GM18858 (cell line): ENCODE measurements around the gene SERPINA4.

Experiments
- ATAC-seq: cut with Tn5 transposase; IDR thresholded peaks from one replicate; pipeline ENCODE4 v1.9.1; 2021; ENCODE audit not compliant: unreplicated experiment

The SERPINA4 gene

DNA sequence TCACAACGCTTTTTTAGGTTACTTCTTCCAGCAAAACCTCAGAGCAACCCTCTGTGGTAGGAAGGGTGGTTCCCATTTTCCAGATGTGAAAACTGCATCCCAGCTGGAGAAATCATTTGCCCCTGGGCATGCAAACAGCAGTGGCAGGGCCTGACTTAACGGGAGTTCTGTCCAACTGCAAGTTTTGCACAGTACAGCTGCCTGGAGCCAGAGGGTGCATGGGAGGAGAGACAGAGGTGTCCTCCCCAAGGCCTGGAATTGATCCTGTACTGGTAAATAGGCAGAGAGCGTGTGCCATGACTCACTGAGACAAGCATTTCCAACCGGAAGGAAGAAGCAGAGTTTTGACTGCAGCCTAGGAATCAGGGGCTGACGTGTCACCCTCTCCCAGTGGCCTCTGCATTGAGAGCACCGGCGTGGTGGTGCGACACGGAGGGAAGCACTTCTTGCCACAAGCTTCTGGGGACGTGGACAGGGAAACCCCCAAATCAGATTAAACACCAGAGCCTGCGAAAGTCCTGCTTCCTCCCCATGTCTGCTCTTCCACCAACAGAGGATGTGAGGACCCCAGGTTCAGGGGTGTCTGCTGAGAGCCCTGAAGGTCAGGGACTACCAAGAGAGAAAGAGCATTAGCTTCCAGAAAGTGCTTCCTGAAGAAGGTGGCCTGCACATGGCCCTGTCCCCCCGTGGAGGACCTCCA, 19.0 kb upstream of the SERPINA4 start:
- no peak for ATAC-seq

DNA sequence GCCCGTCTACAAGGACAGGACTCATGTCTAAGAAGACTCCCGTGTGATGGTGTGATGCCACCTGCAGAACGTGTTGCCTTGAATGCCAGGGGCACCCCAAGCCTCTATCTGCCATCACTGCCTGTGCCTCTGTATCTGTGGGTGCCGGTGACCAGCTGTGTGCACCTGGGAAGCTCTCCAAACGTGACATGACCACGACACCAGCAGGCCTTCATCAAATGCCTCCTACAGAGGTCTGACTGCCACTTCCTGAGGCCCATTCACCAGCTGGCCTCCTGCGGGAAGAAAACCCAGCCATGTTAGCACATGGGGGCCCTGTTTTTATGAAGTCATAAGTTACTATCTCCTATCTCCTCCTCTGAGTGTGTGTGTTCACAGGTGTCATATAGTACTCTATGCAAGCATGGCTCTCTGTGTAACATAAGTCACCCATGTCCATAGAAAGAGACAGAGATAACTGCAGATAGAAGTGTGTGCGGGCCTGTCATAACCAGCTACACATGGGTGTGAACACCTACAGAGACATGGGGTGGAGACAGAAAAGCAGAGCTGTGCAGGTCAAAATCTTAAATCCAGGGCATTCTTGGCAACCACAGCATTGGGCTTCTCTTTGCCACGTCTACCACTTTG, 18.3 kb upstream of the SERPINA4 start:
- ATAC-seq: no peak

DNA sequence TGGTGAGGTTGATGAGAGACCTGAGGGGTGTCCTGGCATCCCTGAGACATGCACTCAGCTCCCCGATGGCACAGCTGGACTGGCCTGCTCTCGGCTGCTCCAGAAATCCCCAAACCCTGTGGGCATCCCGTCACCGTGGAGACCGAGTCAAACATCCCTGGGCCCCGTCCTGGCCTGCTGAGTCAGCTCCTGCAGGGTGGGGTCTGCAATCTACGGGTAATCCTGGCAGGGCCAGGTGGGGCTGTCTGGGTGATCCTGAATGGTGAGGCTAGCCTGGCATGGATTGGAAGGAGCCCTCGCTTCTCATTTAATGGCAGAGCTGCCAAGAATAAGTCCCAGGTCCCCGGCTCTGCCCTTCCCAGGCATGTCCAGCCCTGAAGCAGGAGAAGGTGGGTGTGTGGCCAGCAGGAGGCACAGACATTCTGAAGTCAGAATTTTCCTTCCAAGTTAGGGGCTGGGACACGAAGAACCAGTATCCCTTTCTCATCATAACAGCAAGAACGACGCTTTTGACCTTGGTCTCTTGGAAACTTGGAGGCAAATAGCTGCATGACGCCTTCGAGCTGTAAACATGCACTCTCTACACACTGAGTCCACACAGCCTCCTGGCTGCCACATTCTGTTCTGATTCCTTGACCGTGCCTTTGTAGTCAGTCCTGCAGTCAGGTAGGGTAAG, 17.7 kb upstream of the SERPINA4 start:
- ATAC-seq: no peak

DNA sequence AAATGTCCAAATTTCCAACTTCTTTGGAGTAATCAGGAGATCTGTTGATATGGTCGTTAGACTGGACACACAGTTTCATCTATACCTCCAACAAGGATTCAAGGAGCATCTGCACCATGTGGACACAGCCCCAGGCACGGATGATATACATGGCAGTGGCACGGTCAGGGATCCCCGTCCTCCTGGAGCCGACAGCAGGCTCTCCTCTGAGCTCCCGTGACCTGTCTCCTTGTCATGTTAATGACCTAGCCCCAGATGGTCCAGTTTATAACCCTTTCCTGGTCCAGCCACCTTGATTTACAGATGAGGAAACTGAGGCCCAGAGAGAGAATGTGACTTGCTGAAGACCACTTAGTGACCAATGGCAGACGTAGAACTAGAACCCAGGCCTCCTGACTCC, 16.5 kb upstream of the SERPINA4 start:
- no peak for ATAC-seq

DNA sequence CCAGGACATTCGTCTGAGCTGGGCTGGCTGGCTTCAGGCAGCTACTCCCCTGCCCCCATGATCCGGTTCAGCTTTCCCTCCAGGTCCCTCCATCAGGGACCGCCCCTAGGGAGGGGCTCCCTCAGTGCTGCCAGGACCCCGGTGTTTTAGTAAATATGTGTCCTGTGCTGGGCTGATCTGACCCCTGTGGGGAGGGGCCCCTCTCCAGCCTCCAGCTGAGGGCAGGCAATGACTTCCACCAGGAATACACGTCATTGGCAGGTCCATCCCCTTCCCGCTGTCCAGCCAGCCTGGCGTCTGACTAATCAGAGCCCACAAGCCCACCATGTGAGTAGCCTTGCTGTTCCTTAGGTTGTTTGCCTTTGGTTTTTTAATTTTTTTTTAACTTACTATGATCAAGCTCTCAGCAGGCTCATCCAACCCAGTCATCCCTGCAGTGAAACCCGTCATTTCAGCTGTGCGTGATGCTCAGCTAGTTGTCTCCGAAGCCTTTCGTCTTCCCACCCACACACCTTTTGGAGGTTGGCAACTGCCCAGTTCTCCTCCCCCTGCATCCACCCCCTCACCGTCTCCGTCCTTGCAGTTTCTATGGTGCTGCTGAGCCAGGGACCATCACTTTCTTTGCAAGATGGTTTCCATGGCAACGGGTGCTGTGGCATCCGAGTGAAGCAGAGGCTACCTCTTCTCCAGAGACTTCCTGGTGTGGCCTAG, 16.0 kb upstream of the SERPINA4 start:
- ATAC-seq: no peak

DNA sequence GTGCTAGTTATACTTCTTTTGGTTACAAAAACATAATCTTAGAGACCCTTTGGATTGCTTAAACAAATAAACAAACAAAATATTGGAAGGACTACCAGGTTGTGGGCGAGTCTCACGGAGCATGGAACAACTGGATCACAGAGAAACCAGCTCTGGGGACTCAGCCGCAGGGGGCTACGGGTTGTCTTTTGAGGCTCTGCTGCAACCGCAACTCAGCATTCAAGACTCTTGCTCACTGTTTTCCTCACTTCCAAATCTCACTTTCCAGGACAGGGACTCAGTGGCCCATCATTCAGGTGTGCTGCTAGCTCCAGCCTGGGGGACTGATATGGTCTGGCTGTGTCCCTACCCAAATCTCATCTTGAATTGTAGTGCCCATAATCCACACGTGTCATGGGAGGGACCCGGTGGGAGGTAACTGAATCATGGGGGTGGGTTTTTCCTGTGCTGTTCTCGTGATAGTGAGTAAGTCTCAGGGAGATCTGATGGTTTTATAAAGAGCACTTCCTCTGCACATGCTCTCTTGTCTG, 14.0 kb upstream of the SERPINA4 start:
- no peak for ATAC-seq

DNA sequence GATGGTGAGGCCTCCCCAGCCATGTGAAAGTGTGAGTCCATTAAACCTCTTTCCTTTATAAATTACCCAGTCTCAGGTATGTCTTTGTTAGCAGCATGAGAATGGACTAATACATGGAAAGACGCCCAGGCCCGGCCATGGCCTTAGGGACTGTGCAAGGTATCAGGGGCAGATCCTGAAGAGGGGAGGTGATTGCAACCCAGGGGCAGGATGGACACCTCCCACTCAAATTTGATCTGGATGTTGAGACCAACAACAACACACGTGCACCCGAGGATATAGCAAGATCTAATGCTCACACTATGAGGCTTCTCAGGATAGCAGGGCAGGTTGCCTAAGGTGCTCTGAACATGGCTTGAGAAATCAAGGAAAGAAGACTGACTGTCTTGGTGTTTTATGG, 13.5 kb upstream of the SERPINA4 start:
- ATAC-seq: no peak

DNA sequence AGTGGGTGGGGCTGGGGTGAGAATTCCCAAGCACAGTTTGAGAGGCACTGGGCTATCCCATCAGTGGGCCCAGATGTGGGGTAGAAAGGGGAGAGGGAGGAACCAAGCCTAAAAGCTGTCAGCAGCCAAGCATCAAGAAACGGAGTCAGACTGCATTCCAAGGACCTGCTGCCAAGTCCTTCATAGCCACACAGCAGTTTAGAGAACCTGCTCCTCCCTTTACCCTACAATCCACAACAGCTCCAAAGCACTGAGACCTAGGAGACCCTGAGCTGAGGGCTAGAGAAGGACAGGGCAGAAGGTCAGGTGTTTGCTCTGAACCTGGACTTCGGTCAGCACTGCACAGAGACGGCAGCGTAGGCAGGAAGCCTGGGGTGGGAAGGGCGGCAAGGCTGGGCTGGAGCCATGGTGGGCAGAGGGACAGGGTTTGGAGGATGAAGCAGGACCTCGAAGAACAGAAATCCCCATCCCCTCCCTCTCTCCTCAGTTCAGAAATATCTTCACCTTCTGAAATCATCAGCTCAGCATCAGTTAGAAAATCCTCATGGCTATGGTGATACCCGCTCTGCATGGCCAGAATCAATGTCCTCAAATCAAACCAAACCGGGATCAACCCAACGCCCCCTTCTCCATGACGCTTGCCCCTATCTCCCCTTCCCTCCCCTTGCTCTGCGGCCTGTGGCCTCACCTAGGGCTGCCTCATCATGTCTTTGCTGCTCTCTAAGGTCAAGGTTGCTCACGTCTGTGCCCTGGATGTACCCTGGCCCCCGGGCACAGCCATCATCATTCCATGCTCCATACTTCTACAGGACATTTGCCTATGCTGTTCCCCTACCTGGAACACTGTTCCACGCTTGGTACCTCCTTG, 12.9 kb upstream of the SERPINA4 start:
- ATAC-seq: no peak

DNA sequence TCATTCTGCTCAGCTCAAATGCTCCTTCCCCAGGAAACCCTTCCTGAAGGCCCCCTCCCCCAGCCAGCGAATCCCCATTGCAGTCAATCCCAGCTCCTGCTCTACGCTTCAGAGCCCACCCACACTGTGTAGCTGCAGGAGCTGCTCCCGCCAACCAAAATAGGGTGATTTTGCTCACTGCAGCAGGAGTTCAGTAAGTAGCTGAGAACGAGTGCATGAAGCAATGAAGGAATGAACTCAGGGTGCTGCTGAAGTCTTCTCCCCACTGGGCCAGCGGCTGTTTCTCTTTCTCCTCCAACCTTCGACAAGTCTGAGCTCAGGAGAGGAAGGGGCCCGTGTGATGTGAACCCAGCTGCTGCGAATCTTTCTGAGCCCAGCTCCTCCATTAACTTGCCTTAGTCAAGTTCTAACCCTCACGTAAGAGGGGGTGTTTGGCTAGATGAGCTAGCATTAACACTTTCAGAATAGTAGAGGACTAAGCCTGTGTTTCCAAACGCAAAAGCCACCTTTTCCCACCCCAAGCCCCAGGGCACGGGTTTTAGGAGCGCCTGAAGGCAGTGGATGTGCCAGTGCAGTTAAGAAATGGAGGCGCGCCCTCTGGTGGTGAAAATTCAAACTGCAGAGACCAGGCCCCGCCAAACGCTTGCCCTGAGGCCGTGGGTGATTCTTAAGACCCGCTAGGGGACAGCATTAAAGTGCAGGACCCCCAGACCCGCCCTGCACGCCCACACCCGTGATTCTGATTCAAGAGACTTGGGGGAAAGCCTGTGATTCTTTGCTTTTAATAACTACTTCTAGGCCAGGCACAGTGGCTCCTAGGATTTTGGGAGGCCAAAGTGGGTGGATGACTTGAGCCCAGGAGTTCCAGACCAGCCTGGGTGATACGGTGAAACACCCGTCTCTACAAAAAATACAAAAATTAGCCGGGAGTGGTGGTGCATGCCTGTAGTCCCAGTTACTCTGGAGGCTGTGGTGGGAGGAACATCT, 11.9 kb upstream of the SERPINA4 start:
- ATAC-seq: no peak

DNA sequence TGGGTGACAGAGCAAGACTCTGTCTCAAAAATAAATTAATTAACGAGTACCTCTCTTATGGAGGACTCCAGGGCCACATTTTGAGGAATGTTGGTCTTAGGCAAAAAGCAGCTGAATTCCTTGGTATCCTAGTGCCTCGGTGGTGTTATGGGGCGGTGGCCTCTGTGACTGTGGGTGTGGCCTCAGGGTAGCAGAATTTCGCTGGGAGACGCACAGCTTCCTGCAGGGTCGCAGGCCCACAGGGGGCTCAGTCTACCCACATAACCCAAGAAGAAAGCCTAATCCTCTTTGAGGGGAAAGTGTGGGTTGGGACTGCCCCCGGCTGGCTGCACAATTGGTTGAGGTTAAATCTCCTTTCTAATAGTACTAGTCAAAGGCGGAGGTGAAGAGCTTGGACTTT, 11.2 kb upstream of the SERPINA4 start:
- no peak for ATAC-seq

DNA sequence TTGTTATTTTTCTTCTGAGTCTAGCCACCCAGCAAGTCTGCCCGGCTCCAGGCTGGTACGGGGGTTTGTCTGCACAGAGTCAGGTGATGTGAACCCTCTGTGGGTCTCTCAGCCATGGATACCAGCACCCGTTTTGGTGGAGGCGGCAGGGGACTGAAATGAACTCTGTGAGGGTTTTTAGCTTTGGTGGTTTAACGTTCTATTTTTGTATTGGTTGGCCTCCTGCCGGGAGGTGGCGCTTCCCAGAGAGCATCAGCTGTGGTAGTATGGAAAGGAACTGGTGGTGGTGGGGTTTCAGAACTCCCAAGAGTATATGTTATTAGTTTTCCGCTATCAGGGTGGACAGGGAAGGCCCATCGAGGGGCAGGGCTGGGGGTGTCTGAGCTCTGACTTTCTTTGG, 5.3 kb upstream of the SERPINA4 start:
- ATAC-seq: no peak

DNA sequence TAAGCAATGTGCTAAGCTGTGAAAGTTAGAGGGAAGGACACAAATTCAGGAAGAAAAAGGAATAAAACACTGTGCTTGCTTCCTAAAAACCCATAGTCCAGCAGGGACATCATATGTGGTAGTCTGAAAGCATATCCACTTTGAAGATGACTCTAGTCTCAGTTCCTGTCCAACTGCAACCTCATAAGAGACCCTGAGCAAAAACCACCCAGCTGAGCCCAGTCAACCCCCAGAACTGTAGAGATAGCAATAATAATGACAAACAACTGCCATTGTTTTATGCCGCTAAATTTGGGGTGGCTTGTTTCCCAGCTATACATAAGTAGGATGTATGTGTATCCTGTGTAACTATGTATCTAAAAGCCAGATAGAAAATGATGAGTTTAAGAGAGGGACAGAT, 3.9 kb upstream of the SERPINA4 start:
- no peak for ATAC-seq

DNA sequence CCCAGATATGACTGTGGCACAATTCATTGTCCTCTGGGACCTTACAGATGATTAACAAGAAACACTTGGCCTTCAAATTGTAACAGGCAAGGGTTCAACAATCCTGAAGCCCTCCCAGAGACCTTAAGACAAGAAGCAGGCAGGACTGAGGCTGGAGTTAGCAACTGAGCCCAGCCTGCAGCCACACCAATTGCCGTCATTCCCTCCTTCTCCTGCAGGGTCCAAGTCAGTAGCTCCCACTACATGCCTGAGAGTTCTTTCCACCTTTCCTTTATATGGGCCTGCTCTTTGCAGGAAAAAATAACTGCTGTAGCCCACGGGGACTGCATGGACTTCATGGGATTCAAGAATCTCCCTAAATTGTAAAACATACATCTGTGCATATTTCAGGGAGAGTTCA, 2.4 kb upstream of the SERPINA4 start:
- ATAC-seq: no peak

DNA sequence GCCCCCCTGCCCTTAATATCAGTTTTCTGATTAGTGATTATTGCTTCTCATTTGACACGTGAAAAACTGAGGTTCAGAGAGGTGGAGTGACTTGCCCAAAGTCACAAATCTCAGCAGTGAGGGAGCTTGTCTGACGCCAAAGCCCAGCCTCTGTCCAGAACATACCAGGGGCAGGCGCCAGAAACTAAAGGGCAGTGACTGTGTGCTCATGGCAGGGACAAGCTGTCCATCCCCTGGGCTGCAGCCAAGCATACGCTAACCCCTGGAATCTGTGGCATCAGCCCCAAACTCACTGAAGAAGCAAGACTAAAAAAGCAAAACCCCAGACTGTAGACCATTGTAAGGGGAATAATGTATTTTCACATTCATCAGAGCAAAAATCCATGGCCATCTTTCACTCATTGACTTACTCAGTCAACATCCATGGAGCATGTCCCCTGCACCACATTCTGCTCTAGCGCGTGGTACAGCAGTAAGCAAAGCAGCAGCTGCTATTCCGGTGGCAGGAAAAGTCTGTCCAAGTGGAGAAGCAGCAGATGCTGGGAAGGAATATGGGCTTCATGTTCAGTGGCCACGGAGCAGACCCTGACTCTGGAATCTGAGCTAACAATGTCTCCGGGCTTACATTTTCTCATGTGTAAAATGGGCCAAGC, 1.5 kb upstream of the SERPINA4 start:
- no peak for ATAC-seq

DNA sequence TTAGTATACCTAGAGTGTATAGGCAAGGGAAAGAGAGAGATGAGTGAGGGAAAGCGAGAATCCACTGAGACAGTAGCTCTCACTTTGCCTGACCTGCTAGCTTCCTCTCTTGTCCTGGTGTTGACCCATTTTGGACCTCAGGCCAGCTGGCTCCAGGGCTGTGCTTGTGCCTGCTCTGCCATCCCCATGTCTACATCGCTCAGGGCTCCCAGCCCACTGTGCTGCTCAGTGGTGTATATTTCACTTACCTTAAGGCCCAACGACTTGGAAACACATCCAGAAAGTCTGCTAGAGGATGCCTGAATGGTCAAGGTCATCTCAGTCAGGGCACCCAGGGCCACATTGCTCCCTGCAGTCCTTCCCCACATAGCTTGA, 964 bp upstream of the SERPINA4 start:
- ATAC-seq: no peak

DNA sequence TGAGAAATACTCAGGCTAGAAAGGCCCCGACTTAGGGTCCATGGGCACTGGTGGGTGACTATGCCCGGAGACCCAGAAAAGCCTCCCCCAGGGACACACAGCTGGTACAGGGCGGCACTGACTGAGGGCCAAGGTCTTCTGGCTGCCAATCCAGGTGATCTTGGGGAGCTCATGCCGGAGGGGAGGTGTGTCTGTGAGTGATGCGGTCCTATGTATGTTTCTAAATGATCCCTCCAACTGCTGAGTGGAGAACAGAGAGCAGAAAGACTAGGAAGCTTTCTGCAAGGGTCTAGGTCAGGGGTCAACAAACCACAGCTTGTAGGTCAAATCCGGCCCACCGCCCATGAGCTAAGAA, 391 bp downstream of the SERPINA4 start:
- no peak for ATAC-seq

DNA sequence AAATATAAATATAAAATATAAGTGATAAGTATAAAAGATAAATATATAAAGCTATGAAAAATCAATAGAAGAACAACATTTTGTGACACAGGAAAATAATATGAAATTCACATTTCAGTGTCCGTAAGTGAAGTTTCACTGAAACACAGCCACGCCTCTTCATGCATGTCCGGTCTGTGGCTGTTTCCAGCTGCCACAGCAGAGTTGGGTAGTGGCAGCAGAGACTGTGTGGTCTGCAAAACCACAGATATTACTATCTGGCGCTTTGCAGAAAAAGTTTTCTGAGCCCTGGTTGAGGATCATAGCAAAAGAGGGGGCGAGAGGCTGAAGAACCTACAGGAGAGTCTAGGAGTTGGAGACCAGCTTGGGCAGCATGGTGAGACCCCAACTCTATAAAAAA, 780 bp downstream of the SERPINA4 start:
- no peak for ATAC-seq

DNA sequence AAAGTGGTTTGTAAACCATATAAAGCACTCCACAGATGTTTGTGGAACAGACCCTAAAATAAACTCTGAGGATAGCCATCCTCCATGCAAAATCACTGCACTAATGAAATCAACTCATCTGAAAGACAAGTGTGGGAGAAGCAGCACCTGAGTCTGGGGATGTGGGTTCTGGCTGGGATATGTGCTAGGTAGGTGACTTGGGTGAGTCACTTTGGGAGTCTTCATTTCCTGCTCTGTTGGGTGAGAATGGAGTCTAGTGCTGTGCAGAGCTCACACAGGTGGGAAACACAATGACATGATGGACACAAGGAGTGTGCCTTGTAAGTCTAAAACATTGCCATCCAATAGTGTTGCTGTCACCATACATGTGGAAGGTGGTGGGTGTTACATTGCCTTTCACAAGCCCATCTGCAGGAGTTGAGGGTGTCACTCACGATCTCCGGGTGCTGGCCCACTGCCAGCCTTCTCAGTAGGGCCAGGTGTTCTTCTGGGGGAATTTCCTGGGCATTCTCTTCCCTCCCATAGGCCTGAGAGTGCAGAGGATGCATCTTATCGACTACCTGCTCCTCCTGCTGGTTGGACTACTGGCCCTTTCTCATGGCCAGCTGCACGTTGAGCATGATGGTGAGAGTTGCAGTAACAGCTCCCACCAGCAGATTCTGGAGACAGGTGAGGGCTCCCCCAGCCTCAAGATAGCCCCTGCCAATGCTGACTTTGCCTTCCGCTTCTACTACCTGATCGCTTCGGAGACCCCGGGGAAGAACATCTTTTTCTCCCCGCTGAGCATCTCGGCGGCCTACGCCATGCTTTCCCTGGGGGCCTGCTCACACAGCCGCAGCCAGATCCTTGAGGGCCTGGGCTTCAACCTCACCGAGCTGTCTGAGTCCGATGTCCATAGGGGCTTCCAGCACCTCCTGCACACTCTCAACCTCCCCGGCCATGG, 2.0 kb downstream of the SERPINA4 start:
- no peak for ATAC-seq
